Smooth muscle cell (in vitro differentiated cells): ENCODE results near the gene RALGAPA1. TPM values are rescaled to one million over a fixed set of nuclear protein-coding genes. Genes with fewer than 3 reads are reported as not detected.
"Not testable (repeated sequence)": the region's sequence is repeated elsewhere in the genome, so short reads cannot be mapped to it uniquely, and the experiment has no call there.

Experiments used
- DNase-seq: peaks from one replicate; lab custom pipeline; 2025; ENCODE audit not compliant: unreplicated experiment; lab: John Stamatoyannopoulos, UW
- H2AFZ ChIP-seq: fragments of 200-600 bp; sonication (generic); 2 replicates; pipeline ENCODE4 v1.6.0; 2016; ENCODE audit warnings: antibody characterized with exemption, low read depth, mild to moderate bottlenecking
- H3F3A ChIP-seq: fragments of 200-600 bp; sonication (generic); 2 replicates; pipeline ENCODE4 v1.6.0; 2017; ENCODE audit warnings: antibody characterized with exemption, low read depth
- H3K27ac ChIP-seq: fragments of 200-600 bp; sonication (generic); 2 replicates; pipeline ENCODE4 v1.5.1; 2016; ENCODE audit warnings: low read depth, mild to moderate bottlenecking
- H3K27me3 ChIP-seq: fragments of 200-600 bp; sonication (generic); 2 replicates; pipeline ENCODE4 v1.6.1; 2016; ENCODE audit warnings: low read depth, mild to moderate bottlenecking
- H3K36me3 ChIP-seq: fragments of 200-600 bp; sonication (generic); 2 replicates; pipeline ENCODE4 v1.5.1; 2016; ENCODE audit warnings: low read depth
- H3K4me1 ChIP-seq: fragments of 200-600 bp; sonication (generic); 2 replicates; pipeline ENCODE4 v1.5.1; 2016; ENCODE audit warnings: low read depth
- H3K4me2 ChIP-seq: fragments of 200-600 bp; sonication (generic); 2 replicates; pipeline ENCODE4 v1.6.0; 2016; ENCODE audit warnings: mild to moderate bottlenecking
- H3K4me3 ChIP-seq: fragments of 200-600 bp; sonication (generic); 2 replicates; pipeline ENCODE4 v1.5.1; 2016; ENCODE audit warnings: mild to moderate bottlenecking
- H3K79me2 ChIP-seq: fragments of 200-600 bp; sonication (generic); 2 replicates; pipeline ENCODE4 v1.6.0; 2016; ENCODE audit warnings: low read depth, mild to moderate bottlenecking
- H3K9ac ChIP-seq: fragments of 200-600 bp; sonication (generic); 2 replicates; pipeline ENCODE4 v1.6.0; 2016; ENCODE audit warnings: low read depth
- H3K9me3 ChIP-seq: fragments of 200-600 bp; sonication (generic); replicated peaks from 2 replicates; pipeline ENCODE4 v1.5.1; 2016; ENCODE audit warnings: low read depth
- H4K20me1 ChIP-seq: fragments of 200-600 bp; sonication (generic); 2 replicates; pipeline ENCODE4 v1.6.0; 2016; ENCODE audit warnings: low read depth
- CTCF ChIP-seq: fragments of 200-600 bp; sonication (generic); IDR thresholded peaks from 2 replicates; pipeline ENCODE4 v1.5.1; 2017; ENCODE audit warnings: borderline replicate concordance, mild to moderate bottlenecking, antibody characterized with exemption; ENCODE audit not compliant: insufficient read depth, poor library complexity, severe bottlenecking
- WGBS: methylation state at CpG from one replicate; pipeline ENCODE4 v1.1.7; 2016; ENCODE audit warnings: low lambda C conversion rate; 5-methylcytosine and 5-hydroxymethylcytosine counted together
- polyA plus RNA-seq: library from polyadenylated mRNA; unstranded; fragments of >200 nt; fragmentation: Nextera tagmentation; extraction: Ambion mirVana; gene quantifications from 2 replicates; pipeline ENCODE4 v1.2.1, GENCODE V29; 2016
- total RNA-seq: library from RNA; depleted of rRNA; stranded (reverse); fragments of >200 nt; gene quantifications from 2 replicates; pipeline ENCODE4 v1.2.3, GENCODE V29; 2014

Gene RALGAPA1
- total and polyA plus RNA-seq, 2 experiments from 2014 or later = 5.4 to 25.4 TPM

GRCh38 chr14:35619461-35619860 is 189.6 kb downstream of the RALGAPA1 start:
- not testable (repeated sequence) for H2AFZ ChIP-seq, H3K4me3 ChIP-seq, H3K4me2 ChIP-seq, H3K9ac ChIP-seq, H3K4me1 ChIP-seq, H3K27ac ChIP-seq, H3K36me3 ChIP-seq, H3K9me3 ChIP-seq, H3K79me2 ChIP-seq, H3K27me3 ChIP-seq, H3F3A ChIP-seq, DNase-seq, H4K20me1 ChIP-seq
- whole genome bisulfite sequencing = 100% methylated on average over 1 of the region's 1 CpG

- Histone ChIP-seq H3K9ac (no peak overlapping the region), H3K27ac (no peak overlapping the region), H3K4me2 (no peak overlapping the region), H3K79me2 (no peaks in the 10 kb centered on the region), H3K36me3 (no peaks in the 10 kb centered on the region), H3K9me3 (no peaks in the 10 kb centered on the region), H3F3A (no peaks in the 10 kb centered on the region), H3K4me1 (no peaks in the 10 kb centered on the region), H3K4me3 (no peak overlapping the region), H3K27me3 (no peaks in the 10 kb centered on the region), H2AFZ (no peak overlapping the region), H4K20me1 (no peaks in the 10 kb centered on the region)
- 100% methylated on average over 2 of the region's 3 CpGs for WGBS
- TF ChIP-seq CTCF = no peak
- no peak for DNase-seq
Measured at GRCh38 chr14:35617500-35617899, 191.6 kb downstream of the RALGAPA1 start.

GRCh38 chr14:35607380-35607779 is 201.7 kb downstream of the RALGAPA1 start:
- Histone ChIP-seq H3K27me3 (no peaks in the 10 kb centered on the region), H3F3A (no peaks in the 10 kb centered on the region), H2AFZ (no peak overlapping the region), H3K4me3 (no peak overlapping the region), H3K27ac (no peak overlapping the region), H3K36me3 (peaks cover 6% of the 10 kb centered on the region), H3K9me3 (no peaks in the 10 kb centered on the region), H3K4me2 (no peak overlapping the region), H3K9ac (no peak overlapping the region), H3K4me1 (no peaks in the 10 kb centered on the region), H4K20me1 (no peaks in the 10 kb centered on the region), H3K79me2 (no peaks in the 10 kb centered on the region)
- DNase-seq = no peak
- WGBS = 84% methylated on average over 3 of the region's 3 CpGs
- TF ChIP-seq CTCF = no peak

- no peak overlapping the region for H3K4me3 ChIP-seq
- H3K4me1 ChIP-seq = no peaks in the 10 kb centered on the region
- H3K4me2 ChIP-seq = no peak overlapping the region
- no peaks in the 10 kb centered on the region for H3K27me3 ChIP-seq
- H2AFZ ChIP-seq = no peak overlapping the region
- H3K9ac ChIP-seq = no peak overlapping the region
- no peak overlapping the region for H3K27ac ChIP-seq
- no peaks in the 10 kb centered on the region for H3K9me3 ChIP-seq
- no peaks in the 10 kb centered on the region for H3F3A ChIP-seq
- 81% methylated on average over 1 of the region's 1 CpG for WGBS
- H3K79me2 ChIP-seq = no peaks in the 10 kb centered on the region
- no peak for DNase-seq
- H3K36me3 ChIP-seq = peaks cover 12% of the 10 kb centered on the region
- TF ChIP-seq CTCF = no peak
- H4K20me1 ChIP-seq = no peaks in the 10 kb centered on the region
Measured at GRCh38 chr14:35600253-35600652, 208.8 kb downstream of the RALGAPA1 start.
